GOT3 (cell line): ENCODE measurements around the gene PPP1R13L.
A peak's percentile ranks its signal among the peaks of the same experiment; 100 is the strongest.

Source experiments
- DNase-seq: peaks from one replicate; lab custom pipeline; 2025; ENCODE audit warnings: mixed read lengths; lab: John Stamatoyannopoulos, UW

PPP1R13L gene

GRCh38 chr19:45407091-45407375 is 2.2 kb upstream of the PPP1R13L start:
- DNase-seq = no peak

GRCh38 chr19:45406226-45407090 is 1.6 kb upstream of the PPP1R13L start, which contains the start of gene POLR1G:
Gene POLR1G, plus strand, starts transcription at chr19:45406644. Its CDS starts 53 bp downstream, at chr19:45406697.
- DNase-seq = peak; percentile 76

- peak; percentile 87 for DNase-seq
Measured at GRCh38 chr19:45405435-45406225, 761 bp upstream of the PPP1R13L start.

- DNase-seq = no peak
Measured at GRCh38 chr19:45403781-45404556, 900 bp downstream of the PPP1R13L start.

- DNase-seq = no peak
Measured at GRCh38 chr19:45403272-45403671, 1.6 kb downstream of the PPP1R13L start.

- DNase-seq = no peak
Measured at GRCh38 chr19:45402298-45403061, 2.4 kb downstream of the PPP1R13L start.

GRCh38 chr19:45401815-45402214 is 3.1 kb downstream of the PPP1R13L start:
- no peak for DNase-seq

- no peak for DNase-seq
Measured at GRCh38 chr19:45400192-45400591, 4.7 kb downstream of the PPP1R13L start.

GRCh38 chr19:45395821-45396617 is 8.8 kb downstream of the PPP1R13L start:
- DNase-seq = no peak

GRCh38 chr19:45391871-45392665 is 12.8 kb downstream of the PPP1R13L start:
- DNase-seq = no peak

GRCh38 chr19:45391346-45391745 is 13.5 kb downstream of the PPP1R13L start:
- no peak for DNase-seq

- DNase-seq = no peak
Measured at GRCh38 chr19:45385392-45386221, 19.3 kb downstream of the PPP1R13L start.

- no peak for DNase-seq
Measured at GRCh38 chr19:45382426-45382825, 22.4 kb downstream of the PPP1R13L start.

- no peak for DNase-seq
Measured at GRCh38 chr19:45380107-45380506, 24.8 kb downstream of the PPP1R13L start.

GRCh38 chr19:45376045-45376724 is 28.7 kb downstream of the PPP1R13L start:
- DNase-seq = peak; percentile 33

GRCh38 chr19:45370410-45371204 is 34.3 kb downstream of the PPP1R13L start, which contains the start of gene ERCC2:
Gene ERCC2, minus strand, starts transcription at chr19:45370573. Its CDS starts 33 bp downstream, at chr19:45370540.
- peak; percentile 98 for DNase-seq

GRCh38 chr19:45368737-45369340 is 36.0 kb downstream of the PPP1R13L start:
- no peak for DNase-seq
